SK-N-SH (cell line): ENCODE results near the gene ZNF407. TPM values are rescaled to one million over a fixed set of nuclear protein-coding genes. Genes with fewer than 3 reads are reported as not detected.

Experiments
- CTCF ChIA-PET: fragments of 300-600, 350-600 bp; formaldehyde crosslinking; extraction: SDS; loops from one replicate; lab custom pipeline; 2021; lab: Yijun Ruan, JAX
- POLR2A ChIA-PET: fragments of 350-600 bp; sonication (Branson Sonifier 250); formaldehyde crosslinking; extraction: SDS; loops from one replicate; lab custom pipeline; 2020; ENCODE audit warnings: antibody characterized with exemption, inconsistent platforms; lab: Yijun Ruan, JAX
- DNase-seq: peaks from one replicate; pipeline ENCODE4 v3.0.0; 2012
- H2AFZ ChIP-seq: fragments of 200-600 bp; sonication (generic); 2 replicates; pipeline ENCODE4 v1.8.1; 2016; ENCODE audit warnings: antibody characterized with exemption, mild to moderate bottlenecking, low read depth
- H3F3A ChIP-seq: fragments of 200-600 bp; sonication (generic); replicated peaks from 2 replicates; pipeline ENCODE3; 2016; ENCODE audit warnings: antibody characterized with exemption, mild to moderate bottlenecking; ENCODE audit not compliant: insufficient read depth
- H3K27ac ChIP-seq, 2 experiments: fragments of 200-500 bp in 1 of 2; fragments of 200-600 bp in 1 of 2; sonication (Bioruptor generic) in 1 of 2; sonication (generic), shearing (Covaris generic) in 1 of 2; 2 replicates each; pipeline versions ENCODE4 v1.5.1 to v1.6.1; 2014 to 2016; ENCODE audit warnings: low read depth in 2 of 2, inconsistent platforms in 1 of 2, low read length in 1 of 2, mild to moderate bottlenecking in 1 of 2, mixed read lengths in 1 of 2
- H3K27me3 ChIP-seq: fragments of 200-600 bp; sonication (generic), shearing (Covaris generic); 2 replicates; pipeline ENCODE4 v1.6.1; 2016; ENCODE audit warnings: mixed run types; ENCODE audit not compliant: insufficient read depth
- H3K36me3 ChIP-seq, 2 experiments: fragments of 200-500 bp in 1 of 2; fragments of 200-600 bp in 1 of 2; sonication (Bioruptor generic) in 1 of 2; sonication (generic) in 1 of 2; replicated peaks in 1 of 2; 2 replicates each; pipeline versions ENCODE3 to v1.5.1; 2014 to 2016; ENCODE audit warnings: low read length in 1 of 2, mild to moderate bottlenecking in 1 of 2; ENCODE audit not compliant: insufficient read depth in 2 of 2, control insufficient read depth in 1 of 2
- H3K4me1 ChIP-seq, 2 experiments: fragments of 200-500 bp in 1 of 2; fragments of 200-600 bp in 1 of 2; sonication (Bioruptor generic) in 1 of 2; sonication (generic), shearing (Covaris generic) in 1 of 2; 2 replicates each; pipeline versions ENCODE4 v1.5.1 to v1.6.1; 2014 to 2016; ENCODE audit warnings: low read depth in 1 of 2, low read length in 1 of 2, mixed run types in 1 of 2; ENCODE audit not compliant: insufficient read depth in 2 of 2, control insufficient read depth in 1 of 2
- H3K4me2 ChIP-seq: fragments of 200-600 bp; sonication (generic), shearing (Covaris generic); 2 replicates; pipeline ENCODE4 v1.6.1; 2017; ENCODE audit warnings: mixed run types
- H3K4me3 ChIP-seq, 2 experiments: fragments of 200-500 bp in 1 of 2; fragments of 200-600 bp in 1 of 2; sonication (Bioruptor generic) in 1 of 2; sonication (generic), shearing (Covaris generic) in 1 of 2; 2 replicates each; pipeline versions ENCODE4 v1.5.1 to v1.8.1; 2014 to 2016; ENCODE audit warnings: low read depth in 2 of 2, inconsistent platforms in 1 of 2, low read length in 1 of 2, mild to moderate bottlenecking in 1 of 2, mixed read lengths in 1 of 2, moderate library complexity in 1 of 2
- H3K79me2 ChIP-seq: fragments of 200-600 bp; sonication (generic); 2 replicates; pipeline ENCODE4 v1.8.1; 2017; ENCODE audit warnings: mild to moderate bottlenecking; ENCODE audit not compliant: insufficient read depth
- H3K9ac ChIP-seq: fragments of 200-600 bp; sonication (generic); 2 replicates; pipeline ENCODE4 v1.6.1; 2017; ENCODE audit warnings: mixed run types
- H3K9me2 ChIP-seq: fragments of 200-600 bp; sonication (generic); 2 replicates; pipeline ENCODE4 v1.6.1; 2017; ENCODE audit warnings: mixed run types
- H3K9me3 ChIP-seq: fragments of 200-600 bp; sonication (generic); 2 replicates; pipeline ENCODE4 v1.6.1; 2017; ENCODE audit warnings: mixed run types, mild to moderate bottlenecking, moderate library complexity
- H4K20me1 ChIP-seq: fragments of 200-600 bp; sonication (generic); 2 replicates; pipeline ENCODE4 v1.6.1; 2017; ENCODE audit warnings: mild to moderate bottlenecking, mixed run types; ENCODE audit not compliant: insufficient read depth
- ELF1 ChIP-seq: IDR thresholded peaks from 2 replicates; pipeline ENCODE4 v1.4.0; 2012
- EP300 ChIP-seq, 2 experiments: IDR thresholded peaks; 2 replicates each; pipeline versions ENCODE4 v1.4.0 to v1.6.1; 2012; ENCODE audit warnings: borderline replicate concordance in 1 of 2, low read depth in 1 of 2, low read length in 1 of 2
- FOSL2 ChIP-seq: IDR thresholded peaks from 2 replicates; pipeline ENCODE4 v1.4.0; 2012; ENCODE audit warnings: low read depth, mild to moderate bottlenecking, moderate library complexity, borderline replicate concordance
- FOXJ3 ChIP-seq: sonication (generic); formaldehyde crosslinking; IDR thresholded peaks from 2 replicates; pipeline ENCODE4 v1.5.1; 2020; ENCODE audit warnings: mild to moderate bottlenecking, missing genetic modification reagents
- FOXM1 ChIP-seq: IDR thresholded peaks from 2 replicates; pipeline ENCODE4 v1.4.0; 2012; ENCODE audit warnings: low read depth, mild to moderate bottlenecking
- GABPA ChIP-seq: IDR thresholded peaks from 2 replicates; pipeline ENCODE4 v1.4.0; 2012; ENCODE audit warnings: low read depth, mild to moderate bottlenecking
- GATA2 ChIP-seq: sonication (generic); formaldehyde crosslinking; IDR thresholded peaks from 2 replicates; pipeline ENCODE4 v1.5.0; 2020; ENCODE audit warnings: mild to moderate bottlenecking, missing genetic modification reagents
- JUND ChIP-seq: IDR thresholded peaks from 2 replicates; pipeline ENCODE4 v1.4.0; 2012
- MEF2A ChIP-seq: IDR thresholded peaks from 2 replicates; pipeline ENCODE4 v1.4.0; 2012; ENCODE audit warnings: low read depth, borderline replicate concordance
- MXI1 ChIP-seq: IDR thresholded peaks from 2 replicates; pipeline ENCODE4 v1.6.1; 2012; ENCODE audit warnings: mild to moderate bottlenecking, low read depth, low read length, improper control_type of control experiment
- NFIC ChIP-seq: IDR thresholded peaks from 2 replicates; pipeline ENCODE4 v1.4.0; 2012; ENCODE audit warnings: borderline replicate concordance
- POLR2AphosphoS5 ChIP-seq: IDR thresholded peaks from 2 replicates; pipeline ENCODE4 v1.6.1; 2012; ENCODE audit warnings: low read depth, low read length
- RAD21 ChIP-seq: IDR thresholded peaks from 2 replicates; pipeline ENCODE4 v1.6.1; 2012; ENCODE audit warnings: mild to moderate bottlenecking, low read length
- RCOR1 ChIP-seq: fragments of 150-350 bp; IDR thresholded peaks from 2 replicates; pipeline ENCODE4 v1.6.1; 2017; ENCODE audit warnings: antibody characterized with exemption, low read length
- SMC3 ChIP-seq: IDR thresholded peaks from 2 replicates; pipeline ENCODE4 v1.6.1; 2012; ENCODE audit warnings: low read depth, low read length, improper control_type of control experiment
- TAF1 ChIP-seq: IDR thresholded peaks from 2 replicates; pipeline ENCODE4 v1.6.1; 2012; ENCODE audit warnings: low read depth, mild to moderate bottlenecking, low read length, moderate library complexity, borderline replicate concordance
- WGBS: methylation state at CpG from one replicate; pipeline ENCODE4 v1.1.6; 2017; ENCODE audit warnings: low lambda C conversion rate; 5-methylcytosine and 5-hydroxymethylcytosine counted together
- polyA plus RNA-seq, 3 experiments: library from polyadenylated mRNA; depleted of rRNA; stranded (reverse); fragments of >200 nt; gene quantifications; 2 replicates each; pipeline ENCODE4 v1.2.3, GENCODE V29; 2012
- TF ChIP-seq, protein P1 (sequence below): IDR thresholded peaks from 2 replicates; pipeline ENCODE4; 2012
- TF ChIP-seq, protein P2 (sequence below): fragments of 150-350 bp; IDR thresholded peaks from 2 replicates; pipeline ENCODE4 v1.6.1; 2017; ENCODE audit warnings: antibody characterized with exemption, low read length, low read depth, borderline replicate concordance
- TF ChIP-seq, protein P3 (sequence below): IDR thresholded peaks from 2 replicates; pipeline ENCODE4 v1.4.0; 2012; ENCODE audit warnings: low read depth, borderline replicate concordance

ZNF407 gene
- polyA plus RNA-seq, 1 of the 3 experiments (the other 2 are of a cell fraction): 2.6 TPM

DNA sequence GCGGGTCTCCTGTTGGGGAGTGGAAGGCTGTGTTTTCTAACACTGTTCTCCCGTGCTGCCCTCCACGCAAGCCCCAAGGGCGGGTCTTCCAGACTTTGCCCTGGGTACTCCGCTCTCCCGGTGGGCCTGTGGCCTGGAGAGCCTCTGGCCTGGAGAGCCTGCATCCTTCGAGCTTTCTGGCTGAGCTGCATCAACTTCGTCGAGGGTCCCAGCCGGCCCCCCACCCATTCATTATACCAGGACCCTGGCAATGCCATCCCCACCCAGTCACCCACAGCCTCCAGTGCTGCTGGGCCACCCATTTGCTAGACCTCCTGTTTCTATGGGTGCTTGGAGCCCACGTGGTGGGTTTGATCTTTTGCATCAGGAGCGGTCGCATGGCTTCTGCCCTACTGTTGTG, 509.1 kb downstream of the ZNF407 start (continued):
- TF ChIP-seq, protein P1, sequence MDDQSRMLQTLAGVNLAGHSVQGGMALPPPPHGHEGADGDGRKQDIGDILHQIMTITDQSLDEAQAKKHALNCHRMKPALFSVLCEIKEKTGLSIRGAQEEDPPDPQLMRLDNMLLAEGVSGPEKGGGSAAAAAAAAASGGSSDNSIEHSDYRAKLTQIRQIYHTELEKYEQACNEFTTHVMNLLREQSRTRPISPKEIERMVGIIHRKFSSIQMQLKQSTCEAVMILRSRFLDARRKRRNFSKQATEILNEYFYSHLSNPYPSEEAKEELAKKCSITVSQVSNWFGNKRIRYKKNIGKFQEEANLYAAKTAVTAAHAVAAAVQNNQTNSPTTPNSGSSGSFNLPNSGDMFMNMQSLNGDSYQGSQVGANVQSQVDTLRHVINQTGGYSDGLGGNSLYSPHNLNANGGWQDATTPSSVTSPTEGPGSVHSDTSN: no peak
- TF ChIP-seq JUND (no peak), FOXJ3 (CRISPR knock-in tag) (no peak)
- TF ChIP-seq, protein P2, sequence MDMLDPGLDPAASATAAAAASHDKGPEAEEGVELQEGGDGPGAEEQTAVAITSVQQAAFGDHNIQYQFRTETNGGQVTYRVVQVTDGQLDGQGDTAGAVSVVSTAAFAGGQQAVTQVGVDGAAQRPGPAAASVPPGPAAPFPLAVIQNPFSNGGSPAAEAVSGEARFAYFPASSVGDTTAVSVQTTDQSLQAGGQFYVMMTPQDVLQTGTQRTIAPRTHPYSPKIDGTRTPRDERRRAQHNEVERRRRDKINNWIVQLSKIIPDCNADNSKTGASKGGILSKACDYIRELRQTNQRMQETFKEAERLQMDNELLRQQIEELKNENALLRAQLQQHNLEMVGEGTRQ: no peak

DNA sequence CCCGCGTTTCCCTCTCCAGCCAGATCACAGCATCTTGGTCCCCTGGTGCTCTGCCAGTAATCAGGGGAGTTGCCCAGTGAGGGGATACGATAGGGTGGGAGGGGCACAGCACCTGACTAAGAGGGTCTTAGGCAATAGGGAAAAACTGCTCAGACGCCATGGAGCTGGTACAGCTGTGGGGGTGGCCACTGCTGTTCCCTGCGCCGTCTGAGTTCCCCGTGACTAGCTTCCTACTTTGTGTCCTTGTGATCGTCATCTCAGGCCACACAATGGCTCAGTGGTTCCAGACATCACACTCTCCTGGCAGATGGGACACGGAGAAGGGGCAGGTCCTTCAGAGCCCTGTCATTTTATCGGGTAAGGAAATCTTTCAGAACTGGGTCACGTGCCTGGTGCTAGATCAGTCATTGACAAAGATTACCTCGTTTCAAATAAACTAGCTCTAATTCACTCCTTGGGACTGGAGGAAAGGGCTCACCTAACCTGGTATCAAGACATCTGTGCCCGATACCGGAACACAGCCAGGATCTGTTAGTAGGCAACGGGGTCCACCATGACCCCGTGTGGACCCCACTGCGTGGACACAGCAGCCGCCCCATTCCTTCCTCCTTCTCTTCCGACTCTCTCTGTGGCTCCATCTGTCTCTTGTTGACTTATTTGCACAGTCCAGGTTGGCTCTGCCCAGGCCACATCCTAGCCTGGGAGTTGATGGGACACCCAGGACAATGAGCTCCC, 509.7 kb downstream of the ZNF407 start:
- TF ChIP-seq MEF2A (no peak), EP300 (IDR thresholded peaks at IDR 0.05; ENCODE audit: borderline replicate concordance in 1 of 2, low read depth in 1 of 2, low read length in 1 of 2) (no peak), TAF1 (no peak), GATA2 (CRISPR knock-in tag) (no peak), NFIC (no peak), SMC3 (no peak), MXI1 (no peak), GABPA (no peak), FOXM1 (no peak), RAD21 (no peak), FOXJ3 (CRISPR knock-in tag) (no peak), POLR2AphosphoS5 (no peak), FOSL2 (no peak), ELF1 (no peak), RCOR1 (no peak)
- TF ChIP-seq, protein P1: no peak
- TF ChIP-seq, protein P3, sequence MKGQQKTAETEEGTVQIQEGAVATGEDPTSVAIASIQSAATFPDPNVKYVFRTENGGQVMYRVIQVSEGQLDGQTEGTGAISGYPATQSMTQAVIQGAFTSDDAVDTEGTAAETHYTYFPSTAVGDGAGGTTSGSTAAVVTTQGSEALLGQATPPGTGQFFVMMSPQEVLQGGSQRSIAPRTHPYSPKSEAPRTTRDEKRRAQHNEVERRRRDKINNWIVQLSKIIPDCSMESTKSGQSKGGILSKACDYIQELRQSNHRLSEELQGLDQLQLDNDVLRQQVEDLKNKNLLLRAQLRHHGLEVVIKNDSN: no peak
- TF ChIP-seq, all 33 proteins: peak for 0
- Histone ChIP-seq H3K9me3 (no peaks in the 10 kb centered on the region), H3K36me3 (no peaks in the 10 kb centered on the region), H2AFZ (no peak overlapping the region), H3K4me3 (no peak overlapping the region), H3K79me2 (no peaks in the 10 kb centered on the region), H3K4me2 (no peak overlapping the region), H3K27ac (no peak overlapping the region), H4K20me1 (no peaks in the 10 kb centered on the region), H3K9me2 (no peaks in the 10 kb centered on the region), H3K4me1 (peaks cover 0 to 7% of the 10 kb centered on the region in 2 experiments; a peak in 1 of 4 replicates), H3K27me3 (no peaks in the 10 kb centered on the region), H3K9ac (no peak overlapping the region), H3F3A (no peaks in the 10 kb centered on the region)
- POLR2A ChIA-PET: no interaction called here
- 75% methylated on average over 17 of the region's 19 CpGs for WGBS
- CTCF ChIA-PET: interaction anchor here (1.0 kb wide), 2 partner anchors 18 to 27 kb away, joined by 3 read pairs; no protein-coding TSS in a partner anchor
- no peak for DNase-seq
